HepG2 (cell line): ENCODE results near the gene WTAP. TPM values are rescaled to one million over a fixed set of nuclear protein-coding genes. Genes with fewer than 3 reads are reported as not detected.

Experiments
- CERS6 ChIP-seq: sonication (generic); formaldehyde crosslinking; IDR thresholded peaks from 2 replicates; pipeline ENCODE4 v1.5.0; 2020; ENCODE audit warnings: missing genetic modification reagents
- HDAC6 ChIP-seq: fragments of 200-600 bp; sonication (generic); IDR thresholded peaks from 2 replicates; pipeline ENCODE4 v1.7.0; 2017; ENCODE audit warnings: mild to moderate bottlenecking, antibody characterized with exemption, low read length, low read depth
- KDM6A ChIP-seq: IDR thresholded peaks from 2 replicates; pipeline ENCODE4 v1.6.1; 2016; ENCODE audit warnings: low read depth
- PPARG ChIP-seq: conservative IDR thresholded peaks from 2 replicates; pipeline ENCODE4 v1.6.1; 2016; ENCODE audit warnings: missing biosample characterization, missing genetic modification reagents
- TOPORS ChIP-seq: sonication (generic); formaldehyde crosslinking; IDR thresholded peaks from 2 replicates; pipeline ENCODE4 v1.8.0; 2023; ENCODE audit warnings: mild to moderate bottlenecking, missing genetic modification reagents
- ZNF180 ChIP-seq: sonication (generic); formaldehyde crosslinking; IDR thresholded peaks from 2 replicates; pipeline ENCODE4 v1.4.0; 2020; ENCODE audit warnings: low read depth, missing genetic modification reagents, borderline replicate concordance
- ZNF337 ChIP-seq: sonication (generic); formaldehyde crosslinking; IDR thresholded peaks from 2 replicates; pipeline ENCODE4 v1.5.1; 2020; ENCODE audit warnings: missing genetic modification reagents, low read depth, mild to moderate bottlenecking, borderline replicate concordance
- ZNF644 ChIP-seq: IDR thresholded peaks from 2 replicates; pipeline ENCODE4 v1.6.1; 2016; ENCODE audit warnings: low read depth
- ZNF713 ChIP-seq: sonication (generic); formaldehyde crosslinking; IDR thresholded peaks from 2 replicates; pipeline ENCODE4 v1.4.0; 2020; ENCODE audit warnings: mild to moderate bottlenecking, missing genetic modification reagents
- polyA plus RNA-seq, 8 experiments: library from polyadenylated mRNA; depleted of rRNA in 3 of 8; stranded (reverse) in 7 of 8; unstranded in 1 of 8; fragments of >200 nt; fragmentation: Illumina TruSeq in 4 of 8; extraction: Trizol in 4 of 8; gene quantifications; 2 replicates each; pipeline versions ENCODE4 v1.2.1 to v1.2.3, GENCODE V29; 2011 to 2016; ENCODE audit warnings: low read depth in 4 of 8, missing spikeins in 1 of 8, mixed read lengths in 1 of 8; ENCODE audit not compliant: insufficient read depth in 1 of 8
- total RNA-seq, 5 experiments: library from RNA; depleted of rRNA; stranded (reverse); fragments of >200 nt; fragmentation: Illumina TruSeq; extraction: Trizol; gene quantifications; 2 replicates each; pipeline ENCODE4 v1.2.3, GENCODE V29; 2016; ENCODE audit warnings: low read depth in 1 of 5
- TF ChIP-seq, protein P1 (sequence below): IDR thresholded peaks from 2 replicates; pipeline ENCODE4 v1.6.1; 2016; ENCODE audit warnings: missing compliant biosample characterization, missing genetic modification reagents, borderline replicate concordance
- TF ChIP-seq, protein P2 (sequence below): sonication (generic); IDR thresholded peaks from 2 replicates; pipeline ENCODE4 v1.6.1; 2016; ENCODE audit warnings: low read depth, borderline replicate concordance
- TF ChIP-seq, protein P3 (sequence below): sonication (generic); formaldehyde crosslinking; IDR thresholded peaks from 2 replicates; pipeline ENCODE4 v1.4.0; 2020; ENCODE audit warnings: missing genetic modification reagents, borderline replicate concordance
- TF ChIP-seq, protein P4 (sequence below): sonication (generic); formaldehyde crosslinking; IDR thresholded peaks from 2 replicates; pipeline ENCODE4 v1.5.1; 2020; ENCODE audit warnings: missing genetic modification reagents, mild to moderate bottlenecking, borderline replicate concordance
- TF ChIP-seq, protein P5 (sequence below): sonication (generic); formaldehyde crosslinking; IDR thresholded peaks from 2 replicates; pipeline ENCODE4 v1.5.0; 2020; ENCODE audit warnings: mild to moderate bottlenecking, missing genetic modification reagents

WTAP gene
- total and polyA plus RNA-seq, 2 of the 13 experiments (the other 11 are each of a cell fraction or from before 2014, with no cell fraction given) = 31.6 to 167 TPM

- TF ChIP-seq, protein P1, sequence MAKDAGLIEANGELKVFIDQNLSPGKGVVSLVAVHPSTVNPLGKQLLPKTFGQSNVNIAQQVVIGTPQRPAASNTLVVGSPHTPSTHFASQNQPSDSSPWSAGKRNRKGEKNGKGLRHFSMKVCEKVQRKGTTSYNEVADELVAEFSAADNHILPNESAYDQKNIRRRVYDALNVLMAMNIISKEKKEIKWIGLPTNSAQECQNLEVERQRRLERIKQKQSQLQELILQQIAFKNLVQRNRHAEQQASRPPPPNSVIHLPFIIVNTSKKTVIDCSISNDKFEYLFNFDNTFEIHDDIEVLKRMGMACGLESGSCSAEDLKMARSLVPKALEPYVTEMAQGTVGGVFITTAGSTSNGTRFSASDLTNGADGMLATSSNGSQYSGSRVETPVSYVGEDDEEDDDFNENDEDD (CRISPR knock-in tag) = 0 out of 2 replicates have a peak, but pooled peaks have one; percentile 25
- no peak for TF ChIP-seq ZNF713 (CRISPR knock-in tag)
- TF ChIP-seq ZNF180 (CRISPR knock-in tag) = 0 out of 2 replicates have a peak, but pooled peaks have one; percentile 33
- peak; percentile 88 for TF ChIP-seq PPARG (CRISPR knock-in tag)
- TF ChIP-seq, protein P2, sequence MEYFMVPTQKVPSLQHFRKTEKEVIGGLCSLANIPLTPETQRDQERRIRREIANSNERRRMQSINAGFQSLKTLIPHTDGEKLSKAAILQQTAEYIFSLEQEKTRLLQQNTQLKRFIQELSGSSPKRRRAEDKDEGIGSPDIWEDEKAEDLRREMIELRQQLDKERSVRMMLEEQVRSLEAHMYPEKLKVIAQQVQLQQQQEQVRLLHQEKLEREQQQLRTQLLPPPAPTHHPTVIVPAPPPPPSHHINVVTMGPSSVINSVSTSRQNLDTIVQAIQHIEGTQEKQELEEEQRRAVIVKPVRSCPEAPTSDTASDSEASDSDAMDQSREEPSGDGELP = peak; percentile 62
- 0 out of 2 replicates have a peak, but pooled peaks have one; percentile 58 for TF ChIP-seq TOPORS (CRISPR knock-in tag)
- peak; percentile 87; the same call in 1 of the 2 replicates for TF ChIP-seq CERS6 (CRISPR knock-in tag)
- no peak for TF ChIP-seq HDAC6
- TF ChIP-seq, protein P3, sequence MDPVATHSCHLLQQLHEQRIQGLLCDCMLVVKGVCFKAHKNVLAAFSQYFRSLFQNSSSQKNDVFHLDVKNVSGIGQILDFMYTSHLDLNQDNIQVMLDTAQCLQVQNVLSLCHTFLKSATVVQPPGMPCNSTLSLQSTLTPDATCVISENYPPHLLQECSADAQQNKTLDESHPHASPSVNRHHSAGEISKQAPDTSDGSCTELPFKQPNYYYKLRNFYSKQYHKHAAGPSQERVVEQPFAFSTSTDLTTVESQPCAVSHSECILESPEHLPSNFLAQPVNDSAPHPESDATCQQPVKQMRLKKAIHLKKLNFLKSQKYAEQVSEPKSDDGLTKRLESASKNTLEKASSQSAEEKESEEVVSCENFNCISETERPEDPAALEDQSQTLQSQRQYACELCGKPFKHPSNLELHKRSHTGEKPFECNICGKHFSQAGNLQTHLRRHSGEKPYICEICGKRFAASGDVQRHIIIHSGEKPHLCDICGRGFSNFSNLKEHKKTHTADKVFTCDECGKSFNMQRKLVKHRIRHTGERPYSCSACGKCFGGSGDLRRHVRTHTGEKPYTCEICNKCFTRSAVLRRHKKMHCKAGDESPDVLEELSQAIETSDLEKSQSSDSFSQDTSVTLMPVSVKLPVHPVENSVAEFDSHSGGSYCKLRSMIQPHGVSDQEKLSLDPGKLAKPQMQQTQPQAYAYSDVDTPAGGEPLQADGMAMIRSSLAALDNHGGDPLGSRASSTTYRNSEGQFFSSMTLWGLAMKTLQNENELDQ (CRISPR knock-in tag) = no peak
- 0 out of 2 replicates have a peak, but pooled peaks have one; percentile 12 for TF ChIP-seq ZNF644 (CRISPR knock-in tag)
- TF ChIP-seq ZNF337 = peak; percentile 78; the same call in 1 of the 2 replicates
- TF ChIP-seq, protein P4, sequence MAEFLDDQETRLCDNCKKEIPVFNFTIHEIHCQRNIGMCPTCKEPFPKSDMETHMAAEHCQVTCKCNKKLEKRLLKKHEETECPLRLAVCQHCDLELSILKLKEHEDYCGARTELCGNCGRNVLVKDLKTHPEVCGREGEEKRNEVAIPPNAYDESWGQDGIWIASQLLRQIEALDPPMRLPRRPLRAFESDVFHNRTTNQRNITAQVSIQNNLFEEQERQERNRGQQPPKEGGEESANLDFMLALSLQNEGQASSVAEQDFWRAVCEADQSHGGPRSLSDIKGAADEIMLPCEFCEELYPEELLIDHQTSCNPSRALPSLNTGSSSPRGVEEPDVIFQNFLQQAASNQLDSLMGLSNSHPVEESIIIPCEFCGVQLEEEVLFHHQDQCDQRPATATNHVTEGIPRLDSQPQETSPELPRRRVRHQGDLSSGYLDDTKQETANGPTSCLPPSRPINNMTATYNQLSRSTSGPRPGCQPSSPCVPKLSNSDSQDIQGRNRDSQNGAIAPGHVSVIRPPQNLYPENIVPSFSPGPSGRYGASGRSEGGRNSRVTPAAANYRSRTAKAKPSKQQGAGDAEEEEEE (CRISPR knock-in tag) = peak; percentile 97; the same call in 1 of the 2 replicates
- TF ChIP-seq, protein P5, sequence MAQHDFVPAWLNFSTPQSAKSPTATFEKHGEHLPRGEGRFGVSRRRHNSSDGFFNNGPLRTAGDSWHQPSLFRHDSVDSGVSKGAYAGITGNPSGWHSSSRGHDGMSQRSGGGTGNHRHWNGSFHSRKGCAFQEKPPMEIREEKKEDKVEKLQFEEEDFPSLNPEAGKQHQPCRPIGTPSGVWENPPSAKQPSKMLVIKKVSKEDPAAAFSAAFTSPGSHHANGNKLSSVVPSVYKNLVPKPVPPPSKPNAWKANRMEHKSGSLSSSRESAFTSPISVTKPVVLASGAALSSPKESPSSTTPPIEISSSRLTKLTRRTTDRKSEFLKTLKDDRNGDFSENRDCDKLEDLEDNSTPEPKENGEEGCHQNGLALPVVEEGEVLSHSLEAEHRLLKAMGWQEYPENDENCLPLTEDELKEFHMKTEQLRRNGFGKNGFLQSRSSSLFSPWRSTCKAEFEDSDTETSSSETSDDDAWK (CRISPR knock-in tag) = no peak
- TF ChIP-seq KDM6A (CRISPR knock-in tag) = 0 out of 2 replicates have a peak, but pooled peaks have one; percentile 30
These were observed 35.5 kb downstream of the WTAP start (continued) for GRCh38 chr6:159762681-159763293.
